ENCODE data around the gene ZNF91. TPM values are rescaled to one million over a fixed set of nuclear protein-coding genes. Genes with fewer than 3 reads are reported as not detected.
A peak's percentile ranks its signal among the peaks of the same experiment; 100 is the strongest.
"Not testable (repeated sequence)": the region's sequence is repeated elsewhere in the genome, so short reads cannot be mapped to it uniquely, and the experiment has no call there.

ZNF91 gene
- 10 to 100 TPM; 34.7 to 39.0 TPM for total RNA-seq

DNA sequence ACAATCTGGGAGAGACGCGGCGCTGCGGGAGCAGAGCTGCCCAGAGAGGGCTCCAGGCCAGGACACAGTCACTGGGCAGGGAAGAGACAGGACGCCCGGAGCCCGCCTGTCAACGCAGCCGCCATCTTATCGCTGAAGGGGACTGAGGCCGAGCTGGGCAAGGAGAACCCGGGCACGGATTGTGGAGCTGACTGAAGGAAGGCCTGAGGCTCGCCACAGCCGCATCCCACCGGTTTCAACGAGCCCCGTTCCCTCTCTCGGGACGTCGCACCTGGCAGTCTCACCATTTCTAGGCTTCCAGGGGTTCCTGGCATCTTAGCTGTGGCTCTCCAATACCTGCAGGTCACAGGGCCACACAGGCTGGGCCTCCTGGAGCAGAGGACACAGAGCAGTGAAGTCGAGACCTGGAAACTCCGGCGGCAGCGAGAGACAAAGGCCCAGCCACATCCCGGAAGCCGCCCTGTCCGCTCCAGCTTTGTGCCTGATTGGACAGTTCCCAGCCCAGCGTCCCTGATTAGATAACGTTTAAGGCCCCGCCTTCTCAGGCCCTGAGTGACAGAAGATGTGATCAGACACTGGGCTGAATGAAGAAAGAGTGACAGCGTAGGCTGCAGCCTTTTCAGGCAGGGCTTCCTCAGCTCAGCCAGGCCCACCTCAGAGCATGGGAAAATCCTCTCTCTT, at the start of gene ZNF91:
ZNF91 (minus strand) TSS at position 431 of the 681 bp plus-strand sequence; CDS start at position 314, 117 bp downstream.
- POLR2A ChIA-PET, result interaction anchor here (0.9 to 3.2 kb wide), 8 partner anchors 122 to 693 kb away, joined by 4 to 18 read pairs (median 6); partner anchors contain the start of genes ZNF675, ZNF681, ZNF724 and ZNF726

DNA sequence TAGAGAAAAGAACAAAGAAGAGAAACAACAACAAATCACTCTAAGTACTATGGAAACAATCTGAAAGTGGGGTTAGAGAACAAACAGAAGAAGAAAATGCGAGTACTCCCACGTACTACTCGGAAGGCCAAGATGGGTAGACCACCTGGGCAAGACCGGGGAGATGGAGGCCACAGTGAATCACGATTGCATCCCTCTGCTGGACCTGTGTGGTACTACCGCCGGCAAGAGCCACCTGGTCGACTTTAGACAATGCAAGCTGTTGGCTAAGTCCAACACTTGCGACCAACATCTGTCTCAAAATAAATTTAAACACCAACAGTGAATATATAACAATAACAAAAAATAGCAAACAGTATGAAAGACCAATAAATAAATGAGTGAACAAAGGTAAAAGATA, 45.5 kb upstream of the ZNF91 start:
- ChIA-PET POLR2A (no interaction called here), CTCF (interaction anchor here (0.6 to 1.6 kb wide), 2 partner anchors 28 to 181 kb away, joined by 3 to 4 read pairs; no protein-coding TSS in a partner anchor)
- intact Hi-C loops (cut with micrococcal nuclease), result no loop called here
- Mint-ChIP-seq H3K9me3 (peaks cover 36% of the 10 kb centered on the region), H3K36me3 (peaks cover 5% of the 10 kb centered on the region), H3K4me1 (ENCODE audit: low read depth) (no peaks in the 10 kb centered on the region), H3K4me3 (no peak overlapping the region), H3K27me3 (no peaks in the 10 kb centered on the region), H3K27ac (no peak overlapping the region)
- DNase-seq, result peak; percentile 15

More for the DNA sequence above, at the start of gene ZNF91:
- intact Hi-C loops (cut with micrococcal nuclease), result loop anchor here (1.0 to 10.0 kb wide), 7 partner anchors 16 to 638 kb away; partner anchors contain the start of genes ZNF675, ZNF681, ZNF724 and ZNF726
- CTCF ChIA-PET, result interaction anchor here (1.1 to 1.9 kb wide), 3 partner anchors 9 to 112 kb away, joined by 4 to 5 read pairs (median 5); no protein-coding TSS in a partner anchor
- Mint-ChIP-seq H3K4me1 (ENCODE audit: low read depth) (peaks cover 30% of the 10 kb centered on the region), H3K9me3 (no peaks in the 10 kb centered on the region), H3K36me3 (peaks cover 27% of the 10 kb centered on the region), H3K27me3 (no peaks in the 10 kb centered on the region), H3K27ac (peak within 1 kb of the TSS; percentile 97), H3K4me3 (peak within 1 kb of the TSS; percentile 96)
- peak; percentile 95 for DNase-seq

DNA sequence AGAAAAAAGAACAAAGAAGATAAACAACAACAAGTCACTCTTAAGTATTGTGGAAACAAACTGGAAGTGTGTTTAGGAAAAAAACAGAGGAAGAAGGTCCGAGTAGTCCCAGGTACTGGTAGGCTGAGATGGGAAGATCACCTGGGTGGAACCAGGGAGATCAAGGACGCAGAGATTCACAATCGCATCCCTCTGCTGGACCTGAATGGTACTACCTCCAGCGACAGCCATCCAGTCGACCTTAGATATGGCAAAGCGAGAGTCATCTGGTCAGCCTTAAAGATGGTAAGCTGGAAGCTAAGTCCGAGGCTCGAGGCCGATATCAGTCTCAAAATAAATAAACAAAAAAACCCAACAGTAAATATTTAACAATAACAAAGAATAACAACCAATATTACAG, 44.9 kb upstream of the ZNF91 start:
- H3K9me3 Mint-ChIP-seq, result peaks cover 36% of the 10 kb centered on the region
- intact Hi-C loops (cut with micrococcal nuclease), result no loop called here
- CTCF ChIA-PET, result interaction anchor here (1.6 kb wide), 1 partner anchor 28 kb away, joined by 3 read pairs; no protein-coding TSS in a partner anchor
- POLR2A ChIA-PET, result no interaction called here
- no peaks in the 10 kb centered on the region for H3K27me3 Mint-ChIP-seq
- no peaks in the 10 kb centered on the region for H3K4me1 Mint-ChIP-seq (ENCODE audit: low read depth)
- H3K27ac Mint-ChIP-seq, result no peak overlapping the region
- H3K4me3 Mint-ChIP-seq, result no peak overlapping the region
- DNase-seq, result peak; percentile 14
- H3K36me3 Mint-ChIP-seq, result peaks cover 5% of the 10 kb centered on the region

DNA sequence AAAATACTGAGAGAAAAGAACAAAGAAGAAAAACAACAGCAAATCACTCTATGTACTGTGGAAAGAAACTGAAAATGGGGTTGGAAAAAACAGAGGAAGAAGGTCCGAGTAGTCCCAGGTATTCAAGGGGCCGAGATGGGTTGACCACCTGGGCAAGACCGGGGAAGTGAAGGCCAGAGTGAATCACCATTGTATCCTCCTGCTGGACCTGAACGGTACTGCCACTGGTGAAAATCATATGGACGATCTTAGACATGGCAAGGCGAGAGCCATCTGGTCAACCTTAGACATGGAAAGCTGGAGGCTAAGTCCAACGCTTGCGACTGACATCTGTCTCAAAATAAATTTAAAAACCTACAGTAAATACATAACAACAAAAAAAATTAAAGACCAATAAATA, 44.4 kb upstream of the ZNF91 start:
- Mint-ChIP-seq H3K4me1 (ENCODE audit: low read depth) (no peaks in the 10 kb centered on the region), H3K4me3 (no peak overlapping the region), H3K36me3 (peaks cover 5% of the 10 kb centered on the region), H3K9me3 (peaks cover 38% of the 10 kb centered on the region), H3K27ac (no peak overlapping the region), H3K27me3 (no peaks in the 10 kb centered on the region)
- intact Hi-C loops (cut with micrococcal nuclease), result no loop called here
- ChIA-PET POLR2A (no interaction called here), CTCF (interaction anchor here (0.7 kb wide), 1 partner anchor 132 kb away, joined by 3 read pairs; no protein-coding TSS in a partner anchor)
- no peak for DNase-seq

DNA sequence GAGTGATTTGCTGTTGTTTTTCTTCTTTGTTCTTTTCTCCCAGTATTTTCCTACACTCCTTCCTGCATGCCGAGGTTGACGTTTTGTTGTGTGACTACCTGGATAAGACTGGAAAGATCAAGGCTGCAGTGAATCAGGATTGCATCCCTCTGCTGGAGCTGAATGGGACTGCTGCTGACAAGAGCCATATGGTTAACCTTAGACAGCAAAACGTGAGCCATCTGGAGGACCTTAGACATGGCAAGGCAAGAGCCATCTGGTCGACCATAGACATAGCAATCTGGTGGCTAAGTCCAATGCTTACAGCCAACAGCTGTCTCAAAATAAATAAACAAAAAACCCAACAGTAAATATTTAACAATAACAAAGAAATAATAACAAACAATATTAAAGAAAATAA, 42.6 kb upstream of the ZNF91 start:
- H3K36me3 Mint-ChIP-seq, result peaks cover 5% of the 10 kb centered on the region
- H3K4me3 Mint-ChIP-seq, result no peak overlapping the region
- H3K9me3 Mint-ChIP-seq, result peaks cover 41% of the 10 kb centered on the region
- POLR2A ChIA-PET, result no interaction called here
- intact Hi-C loops (cut with micrococcal nuclease), result no loop called here
- H3K4me1 Mint-ChIP-seq (ENCODE audit: low read depth), result no peaks in the 10 kb centered on the region
- DNase-seq, result no peak
- CTCF ChIA-PET, result no interaction called here
- no peak overlapping the region for H3K27ac Mint-ChIP-seq
- H3K27me3 Mint-ChIP-seq, result no peaks in the 10 kb centered on the region

DNA sequence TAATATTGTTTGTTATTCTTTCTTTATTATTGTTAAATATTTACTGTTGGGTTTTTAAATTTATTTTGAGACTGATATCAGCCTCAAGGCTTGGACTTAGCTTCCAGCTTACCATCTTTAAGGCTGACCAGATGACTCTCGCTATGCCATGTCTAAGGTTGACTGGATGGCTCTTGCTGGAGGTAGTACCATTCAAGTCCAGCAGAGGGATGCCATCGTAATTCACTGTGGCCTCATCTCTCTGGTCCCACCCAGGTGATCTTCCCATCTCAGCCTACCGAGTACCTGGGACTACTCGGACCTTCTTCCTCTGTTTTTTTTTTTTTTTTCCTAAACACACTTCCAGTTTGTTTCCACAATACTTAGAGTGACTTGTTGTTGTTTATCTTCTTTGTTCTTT, 41.7 kb upstream of the ZNF91 start:
- Mint-ChIP-seq H3K4me3 (no peak overlapping the region), H3K9me3 (peaks cover 41% of the 10 kb centered on the region), H3K36me3 (peaks cover 5% of the 10 kb centered on the region), H3K4me1 (ENCODE audit: low read depth) (no peaks in the 10 kb centered on the region), H3K27me3 (no peaks in the 10 kb centered on the region), H3K27ac (no peak overlapping the region)
- no peak for DNase-seq
- ChIA-PET POLR2A (no interaction called here), CTCF (no interaction called here)
- intact Hi-C loops (cut with micrococcal nuclease), result no loop called here

DNA sequence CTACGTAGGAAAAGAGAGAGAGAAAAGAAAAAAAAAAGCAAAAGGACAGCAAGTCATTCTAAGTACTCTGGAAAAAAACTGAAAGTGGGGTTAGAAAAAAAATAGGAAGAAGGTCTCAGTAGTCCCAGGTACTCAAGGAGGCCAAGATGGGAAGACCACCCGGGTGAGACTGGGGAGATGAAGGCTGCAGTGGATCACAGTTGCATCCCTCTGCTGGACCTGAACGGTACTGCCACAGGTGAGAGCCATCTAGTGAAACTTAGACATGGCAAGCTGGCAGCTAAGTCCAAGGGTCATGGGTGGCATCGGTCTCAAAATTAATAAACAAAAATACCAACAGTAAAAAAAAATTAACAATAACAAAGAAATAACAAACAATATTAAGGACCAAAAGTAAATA, 41.0 kb upstream of the ZNF91 start:
- no peak overlapping the region for H3K27ac Mint-ChIP-seq
- peaks cover 39% of the 10 kb centered on the region for H3K9me3 Mint-ChIP-seq
- no peak for DNase-seq
- ChIA-PET CTCF (interaction anchor here (0.6 kb wide), 1 partner anchor 662 kb away, joined by 3 read pairs; no protein-coding TSS in a partner anchor), POLR2A (no interaction called here)
- H3K4me3 Mint-ChIP-seq, result no peak overlapping the region
- H3K36me3 Mint-ChIP-seq, result peaks cover 5% of the 10 kb centered on the region
- no peaks in the 10 kb centered on the region for H3K4me1 Mint-ChIP-seq (ENCODE audit: low read depth)
- intact Hi-C loops (cut with micrococcal nuclease), result no loop called here
- H3K27me3 Mint-ChIP-seq, result no peaks in the 10 kb centered on the region

DNA sequence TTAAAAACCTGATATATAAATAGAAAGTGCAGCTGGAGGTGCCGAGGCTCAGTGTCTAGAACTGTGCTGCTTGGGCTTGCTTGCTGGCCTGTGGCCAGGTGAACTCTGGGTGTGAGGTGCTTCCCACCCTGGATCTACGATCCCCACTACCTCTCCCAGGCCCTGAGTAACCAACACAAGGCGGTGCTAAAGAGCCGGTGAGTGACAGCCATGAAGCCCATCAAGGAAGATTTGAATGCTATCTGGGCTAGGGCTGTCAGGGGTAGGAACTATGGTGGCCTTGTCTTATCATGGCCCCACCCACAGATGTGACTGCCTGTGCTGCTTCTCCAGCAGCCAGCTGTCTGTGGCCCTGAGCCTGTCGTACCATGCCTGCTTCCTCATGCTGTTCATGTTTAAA, 25.6 kb upstream of the ZNF91 start:
- DNase-seq, result no peak
- intact Hi-C loops (cut with micrococcal nuclease), result no loop called here
- no peak overlapping the region for H3K4me3 Mint-ChIP-seq
- no peak overlapping the region for H3K27ac Mint-ChIP-seq
- peaks cover 6% of the 10 kb centered on the region for H3K9me3 Mint-ChIP-seq
- H3K27me3 Mint-ChIP-seq, result peaks cover 12% of the 10 kb centered on the region
- CTCF ChIA-PET, result interaction anchor here (0.7 kb wide), 1 partner anchor 46 kb away, joined by 3 read pairs; no protein-coding TSS in a partner anchor
- peaks cover 2% of the 10 kb centered on the region for H3K36me3 Mint-ChIP-seq
- POLR2A ChIA-PET, result interaction anchor here (0.6 kb wide), 1 partner anchor 30 kb away, joined by 3 read pairs; no protein-coding TSS in a partner anchor
- peaks cover 3% of the 10 kb centered on the region for H3K4me1 Mint-ChIP-seq (ENCODE audit: low read depth)

DNA sequence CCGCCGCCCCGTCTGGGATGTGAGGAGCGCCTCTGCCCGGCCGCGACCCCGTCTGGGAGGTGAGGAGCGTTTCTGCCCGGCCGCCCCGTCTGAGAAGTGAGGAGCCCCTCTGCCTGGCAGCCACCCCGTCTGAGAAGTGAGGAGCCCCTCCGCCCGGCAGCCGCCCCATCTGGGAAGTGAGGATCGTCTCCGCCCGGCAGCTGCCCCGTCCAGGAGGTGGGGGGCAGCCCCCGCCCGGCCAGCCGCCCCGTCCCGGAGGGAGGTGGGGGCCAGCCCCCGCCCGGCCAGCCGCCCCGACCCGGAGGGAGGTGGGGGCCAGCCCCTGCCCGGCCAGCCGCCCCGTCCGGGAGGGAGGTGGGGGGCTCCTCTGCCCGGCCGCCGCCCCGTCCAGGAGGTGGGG, 24.0 kb upstream of the ZNF91 start:
- H3K9me3 Mint-ChIP-seq, H3K36me3 Mint-ChIP-seq: not testable (repeated sequence)

DNA sequence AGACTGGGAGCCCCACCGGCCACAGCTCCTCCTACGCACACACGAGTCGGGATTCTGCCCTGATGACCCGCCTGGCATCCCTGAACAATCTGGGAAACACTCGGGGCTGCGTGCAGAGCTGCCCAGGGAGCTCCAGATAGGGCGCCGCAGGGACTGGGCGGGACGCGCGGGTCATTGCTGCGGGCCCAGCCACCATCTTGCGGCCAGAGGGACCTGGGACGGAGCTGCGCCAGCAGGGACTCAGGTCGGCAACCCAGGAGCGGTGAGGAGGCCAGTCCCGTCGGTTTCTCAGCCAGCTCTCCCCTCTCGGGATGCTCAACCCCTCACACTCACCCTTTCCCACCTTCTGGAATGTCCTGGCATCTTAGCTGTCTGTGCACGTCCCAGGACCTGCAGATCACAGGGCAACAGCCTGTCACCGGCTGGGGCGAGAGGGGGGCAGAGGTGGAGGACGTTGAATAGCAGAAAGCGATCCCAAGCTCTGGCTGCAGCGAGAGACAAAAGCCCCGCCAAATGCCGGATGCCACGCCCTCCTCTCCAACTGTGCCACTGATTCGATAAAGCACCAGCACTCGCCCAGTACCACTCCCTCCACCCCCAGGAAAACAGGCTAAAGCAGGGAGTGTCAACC, 20.4 kb upstream of the ZNF91 start:
- Mint-ChIP-seq H3K27ac (no peak overlapping the region), H3K9me3 (peaks cover 4% of the 10 kb centered on the region), H3K36me3 (no peaks in the 10 kb centered on the region), H3K4me3 (peak overlapping the region; percentile 62), H3K4me1 (ENCODE audit: low read depth) (peaks cover 7% of the 10 kb centered on the region), H3K27me3 (peaks cover 19% of the 10 kb centered on the region)
- CTCF ChIA-PET, result no interaction called here
- DNase-seq, result peak; percentile 43
- POLR2A ChIA-PET, result no interaction called here
- intact Hi-C loops (cut with micrococcal nuclease), result no loop called here

More for the DNA sequence above, 24.0 kb upstream of the ZNF91 start:
- DNase-seq; H3K27ac Mint-ChIP-seq; H3K4me1 Mint-ChIP-seq (ENCODE audit: low read depth); H3K4me3 Mint-ChIP-seq; POLR2A ChIA-PET; intact Hi-C loops (cut with micrococcal nuclease); CTCF ChIA-PET: not testable (repeated sequence)
- H3K27me3 Mint-ChIP-seq, result peaks cover 17% of the 10 kb centered on the region

DNA sequence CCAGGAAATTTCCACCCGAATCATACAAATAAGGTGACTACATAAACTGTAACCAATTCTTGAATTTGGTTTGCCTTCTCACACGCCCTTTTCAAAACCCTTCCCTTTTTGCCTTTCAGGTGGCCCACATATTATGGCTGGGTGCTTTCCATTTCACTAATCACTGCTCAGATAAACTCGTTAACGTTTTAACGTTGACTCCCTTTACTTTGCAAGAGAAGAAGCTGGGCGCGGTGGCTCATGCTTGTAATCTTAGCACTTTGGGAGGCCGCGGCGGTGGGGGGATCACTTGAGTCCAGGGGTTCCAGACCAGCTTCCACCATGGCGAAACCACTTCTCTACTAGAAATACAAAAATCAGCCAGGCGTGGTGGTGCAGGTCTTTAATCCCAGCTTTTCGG, 19.8 kb upstream of the ZNF91 start:
- POLR2A ChIA-PET, result no interaction called here
- H3K4me3 Mint-ChIP-seq, result peak overlapping the region; percentile 62
- H3K9me3 Mint-ChIP-seq, result peaks cover 4% of the 10 kb centered on the region
- no peaks in the 10 kb centered on the region for H3K36me3 Mint-ChIP-seq
- CTCF ChIA-PET, result no interaction called here
- DNase-seq, result no peak
- no peak overlapping the region for H3K27ac Mint-ChIP-seq
- peaks cover 7% of the 10 kb centered on the region for H3K4me1 Mint-ChIP-seq (ENCODE audit: low read depth)
- H3K27me3 Mint-ChIP-seq, result peaks cover 19% of the 10 kb centered on the region
- intact Hi-C loops (cut with micrococcal nuclease), result no loop called here

DNA sequence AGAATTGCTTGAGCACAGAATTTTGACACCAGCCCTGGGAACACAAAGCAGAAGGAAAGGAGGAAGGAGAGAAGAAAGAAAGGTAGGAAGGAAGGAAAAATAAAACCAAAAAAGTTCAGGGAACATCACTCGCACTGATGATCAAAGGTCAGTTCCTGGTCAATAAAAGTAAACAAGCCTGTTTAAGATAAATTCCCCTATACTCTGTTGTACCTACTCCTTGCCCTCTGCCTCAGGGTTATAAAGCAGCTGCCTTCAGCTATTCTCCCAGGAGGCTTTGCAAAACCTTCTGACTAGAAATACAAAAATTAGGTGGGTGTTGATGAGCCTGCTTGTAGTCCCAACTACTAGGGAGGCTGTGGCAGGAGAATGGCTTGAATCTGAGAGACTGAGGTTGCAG, 14.9 kb upstream of the ZNF91 start:
- peaks cover 10% of the 10 kb centered on the region for H3K4me1 Mint-ChIP-seq (ENCODE audit: low read depth)
- H3K9me3 Mint-ChIP-seq, result no peaks in the 10 kb centered on the region
- intact Hi-C loops (cut with micrococcal nuclease), result no loop called here
- ChIA-PET POLR2A (no interaction called here), CTCF (no interaction called here)
- no peak overlapping the region for H3K27ac Mint-ChIP-seq
- H3K4me3 Mint-ChIP-seq, result no peak overlapping the region
- DNase-seq, result no peak
- no peaks in the 10 kb centered on the region for H3K36me3 Mint-ChIP-seq
- peaks cover 6% of the 10 kb centered on the region for H3K27me3 Mint-ChIP-seq
